WTC11 (cell line): ENCODE results near the gene MMUT. TPM values are rescaled to one million over a fixed set of nuclear protein-coding genes. Genes with fewer than 3 reads are reported as not detected.
A peak's percentile ranks its signal among the peaks of the same experiment; 100 is the strongest.

ENCODE experiments used
- ATAC-seq: fragments of 200-7000 bp; cut with Tn5 transposase; 2 replicates; pipeline ENCODE4 v1.10.0; 2021; ENCODE audit warnings: mild to moderate bottlenecking, moderate library complexity
- Bru-seq: library from RNA; stranded (reverse); fragments of 400-500 nt; gene quantifications from one replicate; lab custom pipeline; 2021; lab: Mats Ljungman, UMichigan
- CTCF ChIA-PET: fragments of 300-600 bp; sonication (Branson Sonifier 250); formaldehyde crosslinking; loops from one replicate; lab custom pipeline; 2021; ENCODE audit warnings: antibody characterized with exemption; lab: Charles Lee
- POLR2A ChIA-PET: fragments of 350-600 bp; sonication (Branson Sonifier 250); formaldehyde crosslinking; loops from one replicate; lab custom pipeline; 2021; ENCODE audit warnings: antibody characterized with exemption; lab: Charles Lee
- DNase-seq: peaks from one replicate; pipeline ENCODE4 v3.0.0; 2021; ENCODE audit warnings: low spot score
- H3K27ac Mint-ChIP-seq: 2 replicates; pipeline ENCODE4 v1.8.0; 2021; ENCODE audit warnings: mixed read lengths
- H3K27me3 Mint-ChIP-seq: 2 replicates; pipeline ENCODE4 v1.8.0; 2021; ENCODE audit warnings: low read depth, mild to moderate bottlenecking, moderate library complexity, mixed read lengths
- H3K36me3 Mint-ChIP-seq: 2 replicates; pipeline ENCODE4 v1.8.0; 2021; ENCODE audit warnings: mixed read lengths
- H3K4me1 Mint-ChIP-seq: 2 replicates; pipeline ENCODE4 v1.8.0; 2022; ENCODE audit warnings: mixed read lengths
- H3K4me3 Mint-ChIP-seq: 2 replicates; pipeline ENCODE4 v1.8.0; 2021; ENCODE audit warnings: mild to moderate bottlenecking, moderate library complexity, mixed read lengths
- H3K9me3 Mint-ChIP-seq: 2 replicates; pipeline ENCODE4 v1.8.0; 2021; ENCODE audit warnings: mixed read lengths
- AR ChIP-seq: fragments of 250-450 bp; sonication (Bioruptor Pico); IDR thresholded peaks from 2 replicates; pipeline ENCODE4 v1.9.0; 2021; ENCODE audit warnings: mild to moderate bottlenecking
- CBFB ChIP-seq: sonication (generic); formaldehyde crosslinking; IDR thresholded peaks from 2 replicates; pipeline ENCODE4 v1.8.1; 2022; ENCODE audit warnings: mild to moderate bottlenecking, low read depth, missing genetic modification reagents
- CREB1 ChIP-seq: sonication (generic); formaldehyde crosslinking; IDR thresholded peaks from 2 replicates; pipeline ENCODE4 v1.8.0; 2023; ENCODE audit warnings: mild to moderate bottlenecking, missing genetic modification reagents
- CREM ChIP-seq: sonication (generic); formaldehyde crosslinking; IDR thresholded peaks from 2 replicates; pipeline ENCODE4 v1.8.1; 2022; ENCODE audit warnings: mild to moderate bottlenecking, missing genetic modification reagents, moderate library complexity
- E2F4 ChIP-seq: sonication (generic); formaldehyde crosslinking; IDR thresholded peaks from 2 replicates; pipeline ENCODE4 v1.8.1; 2022; ENCODE audit warnings: low read depth, mild to moderate bottlenecking, moderate library complexity, missing genetic modification reagents, borderline replicate concordance
- E2F5 ChIP-seq: sonication (generic); formaldehyde crosslinking; IDR thresholded peaks from 2 replicates; pipeline ENCODE4 v1.8.1; 2022; ENCODE audit warnings: mild to moderate bottlenecking, moderate library complexity, missing genetic modification reagents
- ETV6 ChIP-seq: sonication (generic); formaldehyde crosslinking; IDR thresholded peaks from 2 replicates; pipeline ENCODE4 v1.8.1; 2022; ENCODE audit warnings: mild to moderate bottlenecking, missing genetic modification reagents
- FOXK1 ChIP-seq: sonication (generic); formaldehyde crosslinking; IDR thresholded peaks from 2 replicates; pipeline ENCODE4 v1.8.0; 2022; ENCODE audit warnings: mild to moderate bottlenecking, moderate library complexity, missing genetic modification reagents
- GABPB1 ChIP-seq: sonication (generic); formaldehyde crosslinking; IDR thresholded peaks from 2 replicates; pipeline ENCODE4 v1.8.1; 2023; ENCODE audit warnings: mild to moderate bottlenecking, missing genetic modification reagents
- IRF1 ChIP-seq: sonication (generic); formaldehyde crosslinking; IDR thresholded peaks from 2 replicates; pipeline ENCODE4 v1.8.0; 2023; ENCODE audit warnings: missing genetic modification reagents
- MAX ChIP-seq: sonication (generic); formaldehyde crosslinking; IDR thresholded peaks from 2 replicates; pipeline ENCODE4 v1.8.0; 2022; ENCODE audit warnings: mild to moderate bottlenecking, missing genetic modification reagents
- MYBL2 ChIP-seq: sonication (generic); formaldehyde crosslinking; IDR thresholded peaks from 2 replicates; pipeline ENCODE4 v1.8.1; 2023; ENCODE audit warnings: mild to moderate bottlenecking, moderate library complexity, missing genetic modification reagents
- NFYB ChIP-seq: sonication (generic); formaldehyde crosslinking; conservative IDR thresholded peaks from 2 replicates; pipeline ENCODE4 v1.8.0; 2022; ENCODE audit warnings: low read depth, missing genetic modification reagents
- SP1 ChIP-seq: sonication (generic); formaldehyde crosslinking; conservative IDR thresholded peaks from 2 replicates; pipeline ENCODE4 v1.8.1; 2022; ENCODE audit warnings: missing genetic modification reagents
- TP53 ChIP-seq: sonication (generic); formaldehyde crosslinking; IDR thresholded peaks from 2 replicates; pipeline ENCODE4 v1.8.1; 2023; ENCODE audit warnings: mild to moderate bottlenecking, missing genetic modification reagents
- long read RNA-seq, 3 experiments: library from RNA in 1 of 3; library from capped mRNA in 1 of 3; library from polyadenylated mRNA in 1 of 3; unstranded in 2 of 3; stranded (forward) in 1 of 3; transcript quantifications; one replicate each; pipeline ENCODE4 v2.0.0, GENCODE V29; 2021
- total RNA-seq: library from RNA; stranded (reverse); gene quantifications from 3 replicates; pipeline ENCODE4 v1.2.3, GENCODE V29; 2021
- TF ChIP-seq, protein P1 (sequence below): sonication (generic); formaldehyde crosslinking; IDR thresholded peaks from 2 replicates; pipeline ENCODE4 v1.8.1; 2022; ENCODE audit warnings: missing genetic modification reagents, borderline replicate concordance

Gene MMUT
- 11.1 to 12.5 TPM (median 11.2 TPM) in 3 replicates for total RNA-seq
- Bru-seq, nascent RNA: percentile 72 among the genes with signal in this experiment
- long read RNA-seq, experiment 1, transcript MUT-201 (13 exons, 3,749 nt): major isoform, 105 of 152 reads
- long read RNA-seq, experiment 1, partial matches to known transcripts: 9 of 152 reads
- long read RNA-seq, experiment 1, other reads (novel, unspliced or antisense): 38 of 152 reads
- long read RNA-seq, experiment 2, transcript MUT-201 (13 exons, 3,749 nt): major isoform, 7 of 27 reads
- long read RNA-seq, experiment 2, partial matches to known transcripts: 15 of 27 reads
- long read RNA-seq, experiment 2, other reads (novel, unspliced or antisense): 5 of 27 reads
- long read RNA-seq, experiment 3, transcript MUT-201 (13 exons, 3,749 nt): major isoform, 17 of 32 reads
- long read RNA-seq, experiment 3, partial matches to known transcripts: 1 of 32 reads
- long read RNA-seq, experiment 3, other reads (novel, unspliced or antisense): 14 of 32 reads

DNA sequence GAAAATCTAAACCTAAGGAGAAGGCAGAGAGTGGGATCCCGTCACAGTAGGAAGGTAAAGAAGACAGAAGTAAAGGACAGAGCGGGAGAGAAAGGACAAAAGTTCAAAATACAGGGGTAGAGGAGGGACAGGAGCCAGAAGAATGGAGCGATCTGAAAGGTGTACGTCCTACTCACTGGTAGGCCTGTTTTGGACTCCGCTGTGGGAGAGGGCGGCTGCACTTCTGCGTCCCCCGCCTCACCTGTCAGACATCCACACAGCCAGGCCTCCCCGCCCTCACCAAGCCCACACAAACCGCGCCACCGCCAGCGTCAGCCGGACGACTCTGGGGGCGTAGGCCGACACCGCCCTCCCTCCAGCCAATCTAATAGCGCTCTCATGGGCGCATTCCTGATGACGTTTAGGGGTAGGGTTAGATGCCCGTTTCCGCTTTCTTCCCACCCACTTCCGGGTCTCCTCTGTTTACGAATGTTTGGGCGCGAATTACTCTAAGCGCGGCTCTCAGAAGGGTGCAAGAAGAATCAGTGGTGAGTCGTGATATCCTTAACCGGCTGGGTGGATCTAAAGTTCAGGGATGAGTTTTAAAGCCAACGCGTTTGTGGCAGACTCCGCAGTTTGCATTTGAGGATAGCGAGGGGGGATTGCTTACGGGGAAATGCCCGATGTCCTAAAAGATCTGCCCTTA is at the start of gene MMUT, which contains the start of gene CENPQ:
MMUT (minus strand) TSS at position 327 of the 685 bp plus-strand sequence. CDS start 3,787 bp downstream, outside the sequence.
CENPQ (plus strand) TSS at position 444 of the 685 bp plus-strand sequence. CDS start 6,807 bp downstream, outside the sequence.
- Mint-ChIP-seq H3K27me3 (no peaks in the 10 kb centered on the region), H3K9me3 (no peaks in the 10 kb centered on the region), H3K4me1 (peaks cover 15% of the 10 kb centered on the region), H3K27ac (peak within 1 kb of the TSS; percentile 99), H3K36me3 (no peaks in the 10 kb centered on the region), H3K4me3 (peak within 1 kb of the TSS; percentile 100)
- ATAC-seq (peak; percentile 100), DNase-seq (peak; percentile 94)
- TF ChIP-seq E2F5 (CRISPR knock-in tag) (peak; percentile 78), MYBL2 (CRISPR knock-in tag) (no peak), CBFB (no peak), MAX (CRISPR knock-in tag) (peak; percentile 60), NFYB (peak; percentile 67), SP1 (CRISPR knock-in tag) (peak; percentile 85), FOXK1 (CRISPR knock-in tag) (peak; percentile 99), ETV6 (CRISPR knock-in tag) (peak; percentile 86; the same call in 1 of the 2 replicates), TP53 (no peak), IRF1 (CRISPR knock-in tag) (no peak), E2F4 (no peak), CREB1 (CRISPR knock-in tag) (peak; percentile 69; the same call in 1 of the 2 replicates), CREM (CRISPR knock-in tag) (peak; percentile 96), GABPB1 (CRISPR knock-in tag) (peak; percentile 81), AR (CRISPR knock-in tag) (0 out of 2 replicates have a peak, but pooled peaks have one; percentile 20)
- POLR2A ChIA-PET: no interaction called here
- CTCF ChIA-PET: no interaction called here

DNA sequence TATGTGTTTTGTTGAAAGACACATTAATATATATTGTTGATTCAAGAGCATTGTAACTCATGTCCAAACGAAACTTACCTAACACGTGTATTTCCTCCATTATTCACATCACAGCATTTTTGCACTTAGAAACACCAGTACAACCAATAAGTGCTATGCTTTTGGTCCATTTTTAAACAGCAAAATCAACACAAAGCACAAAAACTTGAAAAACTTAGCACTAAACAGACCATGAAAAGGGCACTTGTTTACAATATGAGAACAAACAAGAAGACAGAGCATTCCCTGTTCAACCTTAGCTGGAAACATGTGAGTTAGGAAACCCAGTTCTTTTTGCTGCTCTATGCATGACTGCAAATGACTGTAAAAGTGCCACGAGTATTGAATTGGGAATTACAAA is 46.3 kb upstream of the MMUT start:
- Mint-ChIP-seq H3K36me3 (peaks cover 8% of the 10 kb centered on the region), H3K27ac (no peak overlapping the region), H3K4me1 (peaks cover 13% of the 10 kb centered on the region), H3K27me3 (no peaks in the 10 kb centered on the region), H3K4me3 (no peak overlapping the region), H3K9me3 (peaks cover 26% of the 10 kb centered on the region)
- ATAC-seq: no peak
- ChIA-PET CTCF (no interaction called here), POLR2A (no interaction called here)
- TF ChIP-seq MAX (CRISPR knock-in tag): no peak
- TF ChIP-seq, protein P1, sequence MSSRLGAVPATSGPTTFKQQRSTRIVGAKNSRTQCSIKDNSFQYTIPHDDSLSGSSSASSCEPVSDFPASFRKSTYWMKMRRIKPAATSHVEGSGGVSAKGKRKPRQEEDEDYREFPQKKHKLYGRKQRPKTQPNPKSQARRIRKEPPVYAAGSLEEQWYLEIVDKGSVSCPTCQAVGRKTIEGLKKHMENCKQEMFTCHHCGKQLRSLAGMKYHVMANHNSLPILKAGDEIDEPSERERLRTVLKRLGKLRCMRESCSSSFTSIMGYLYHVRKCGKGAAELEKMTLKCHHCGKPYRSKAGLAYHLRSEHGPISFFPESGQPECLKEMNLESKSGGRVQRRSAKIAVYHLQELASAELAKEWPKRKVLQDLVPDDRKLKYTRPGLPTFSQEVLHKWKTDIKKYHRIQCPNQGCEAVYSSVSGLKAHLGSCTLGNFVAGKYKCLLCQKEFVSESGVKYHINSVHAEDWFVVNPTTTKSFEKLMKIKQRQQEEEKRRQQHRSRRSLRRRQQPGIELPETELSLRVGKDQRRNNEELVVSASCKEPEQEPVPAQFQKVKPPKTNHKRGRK (CRISPR knock-in tag): no peak
- DNase-seq: no peak
